ENCODE results near the gene CALU. TPM values are rescaled to one million over a fixed set of nuclear protein-coding genes. Genes with fewer than 3 reads are reported as not detected.

The CALU gene
- polyA plus RNA-seq, 1 donor from 2014 or later, result 38.1 TPM

DNA sequence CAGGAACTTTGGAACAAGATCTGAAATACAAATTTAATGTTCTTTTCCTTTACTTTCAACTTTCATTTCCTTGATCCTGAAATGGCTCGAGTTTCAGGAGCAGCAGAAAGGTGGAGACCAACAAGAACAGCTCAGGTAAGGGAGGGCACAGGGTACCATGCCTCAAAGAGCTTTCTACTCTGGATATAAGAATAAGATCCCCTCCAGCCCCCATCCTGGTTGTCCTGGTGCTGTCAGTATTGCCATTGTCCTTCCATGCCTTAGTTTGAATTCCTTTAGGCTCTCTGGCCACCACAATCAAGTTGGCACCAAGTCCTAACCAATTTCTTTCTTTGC lies 12.5 kb upstream of the CALU start:
- H2AFZ ChIP-seq (ENCODE audit: low read depth, low read length), result no peak overlapping the region
- H4K20me1 ChIP-seq (ENCODE audit: insufficient read depth), result no peaks in the 10 kb centered on the region
- no peaks in the 10 kb centered on the region for H3K27me3 ChIP-seq (ENCODE audit: insufficient read depth, low read depth, low read length)
- H3K9me3 ChIP-seq (ENCODE audit: low read length), result no peaks in the 10 kb centered on the region
- H3F3A ChIP-seq (ENCODE audit: insufficient read depth, low read length, poor library complexity, severe bottlenecking), result no peaks in the 10 kb centered on the region
- peak overlapping the region; percentile 96 for H3K27ac ChIP-seq (ENCODE audit: low read length)
- no peak for TF ChIP-seq TAF1 (IDR thresholded peaks at IDR 0.05; ENCODE audit: low read depth)
- TF ChIP-seq EP300 (conservative IDR thresholded peaks at IDR 0.05; ENCODE audit: poor library complexity, severe bottlenecking), result no peak
- TF ChIP-seq, protein P1, sequence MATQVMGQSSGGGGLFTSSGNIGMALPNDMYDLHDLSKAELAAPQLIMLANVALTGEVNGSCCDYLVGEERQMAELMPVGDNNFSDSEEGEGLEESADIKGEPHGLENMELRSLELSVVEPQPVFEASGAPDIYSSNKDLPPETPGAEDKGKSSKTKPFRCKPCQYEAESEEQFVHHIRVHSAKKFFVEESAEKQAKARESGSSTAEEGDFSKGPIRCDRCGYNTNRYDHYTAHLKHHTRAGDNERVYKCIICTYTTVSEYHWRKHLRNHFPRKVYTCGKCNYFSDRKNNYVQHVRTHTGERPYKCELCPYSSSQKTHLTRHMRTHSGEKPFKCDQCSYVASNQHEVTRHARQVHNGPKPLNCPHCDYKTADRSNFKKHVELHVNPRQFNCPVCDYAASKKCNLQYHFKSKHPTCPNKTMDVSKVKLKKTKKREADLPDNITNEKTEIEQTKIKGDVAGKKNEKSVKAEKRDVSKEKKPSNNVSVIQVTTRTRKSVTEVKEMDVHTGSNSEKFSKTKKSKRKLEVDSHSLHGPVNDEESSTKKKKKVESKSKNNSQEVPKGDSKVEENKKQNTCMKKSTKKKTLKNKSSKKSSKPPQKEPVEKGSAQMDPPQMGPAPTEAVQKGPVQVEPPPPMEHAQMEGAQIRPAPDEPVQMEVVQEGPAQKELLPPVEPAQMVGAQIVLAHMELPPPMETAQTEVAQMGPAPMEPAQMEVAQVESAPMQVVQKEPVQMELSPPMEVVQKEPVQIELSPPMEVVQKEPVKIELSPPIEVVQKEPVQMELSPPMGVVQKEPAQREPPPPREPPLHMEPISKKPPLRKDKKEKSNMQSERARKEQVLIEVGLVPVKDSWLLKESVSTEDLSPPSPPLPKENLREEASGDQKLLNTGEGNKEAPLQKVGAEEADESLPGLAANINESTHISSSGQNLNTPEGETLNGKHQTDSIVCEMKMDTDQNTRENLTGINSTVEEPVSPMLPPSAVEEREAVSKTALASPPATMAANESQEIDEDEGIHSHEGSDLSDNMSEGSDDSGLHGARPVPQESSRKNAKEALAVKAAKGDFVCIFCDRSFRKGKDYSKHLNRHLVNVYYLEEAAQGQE (IDR thresholded peaks at IDR 0.05; ENCODE audit: borderline replicate concordance), result no peak
- no peak for TF ChIP-seq RAD21 (conservative IDR thresholded peaks at IDR 0.05)
- TF ChIP-seq SMC3 (conservative IDR thresholded peaks at IDR 0.05; ENCODE audit: poor library complexity), result no peak
- TF ChIP-seq, protein P2, sequence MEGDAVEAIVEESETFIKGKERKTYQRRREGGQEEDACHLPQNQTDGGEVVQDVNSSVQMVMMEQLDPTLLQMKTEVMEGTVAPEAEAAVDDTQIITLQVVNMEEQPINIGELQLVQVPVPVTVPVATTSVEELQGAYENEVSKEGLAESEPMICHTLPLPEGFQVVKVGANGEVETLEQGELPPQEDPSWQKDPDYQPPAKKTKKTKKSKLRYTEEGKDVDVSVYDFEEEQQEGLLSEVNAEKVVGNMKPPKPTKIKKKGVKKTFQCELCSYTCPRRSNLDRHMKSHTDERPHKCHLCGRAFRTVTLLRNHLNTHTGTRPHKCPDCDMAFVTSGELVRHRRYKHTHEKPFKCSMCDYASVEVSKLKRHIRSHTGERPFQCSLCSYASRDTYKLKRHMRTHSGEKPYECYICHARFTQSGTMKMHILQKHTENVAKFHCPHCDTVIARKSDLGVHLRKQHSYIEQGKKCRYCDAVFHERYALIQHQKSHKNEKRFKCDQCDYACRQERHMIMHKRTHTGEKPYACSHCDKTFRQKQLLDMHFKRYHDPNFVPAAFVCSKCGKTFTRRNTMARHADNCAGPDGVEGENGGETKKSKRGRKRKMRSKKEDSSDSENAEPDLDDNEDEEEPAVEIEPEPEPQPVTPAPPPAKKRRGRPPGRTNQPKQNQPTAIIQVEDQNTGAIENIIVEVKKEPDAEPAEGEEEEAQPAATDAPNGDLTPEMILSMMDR (IDR thresholded peaks at IDR 0.05; ENCODE audit: poor library complexity, severe bottlenecking), result no peak
- TF ChIP-seq POLR2AphosphoS5 (IDR thresholded peaks at IDR 0.05), result no peak
- TF ChIP-seq EZH2 (IDR thresholded peaks at IDR 0.05; ENCODE audit: borderline replicate concordance, insufficient read depth, low read length, poor library complexity, severe bottlenecking), result no peak
- no peak for TF ChIP-seq MXI1 (conservative IDR thresholded peaks at IDR 0.05; ENCODE audit: poor library complexity, severe bottlenecking)
- H3K79me2 ChIP-seq (replicated peaks; ENCODE audit: insufficient read depth, low read length), result no peaks in the 10 kb centered on the region
- no peaks in the 10 kb centered on the region for H3K36me3 ChIP-seq (ENCODE audit: insufficient read depth, low read length)
- peak overlapping the region; percentile 52 for H3K4me2 ChIP-seq (ENCODE audit: low read length)
- no peaks in the 10 kb centered on the region for H3K9me2 ChIP-seq (ENCODE audit: insufficient read depth, low read length)
- peak overlapping the region; percentile 64 for H3K9ac ChIP-seq (ENCODE audit: low read length)
- H3K4me3 ChIP-seq (ENCODE audit: low read length), result peak overlapping the region; percentile 47

DNA sequence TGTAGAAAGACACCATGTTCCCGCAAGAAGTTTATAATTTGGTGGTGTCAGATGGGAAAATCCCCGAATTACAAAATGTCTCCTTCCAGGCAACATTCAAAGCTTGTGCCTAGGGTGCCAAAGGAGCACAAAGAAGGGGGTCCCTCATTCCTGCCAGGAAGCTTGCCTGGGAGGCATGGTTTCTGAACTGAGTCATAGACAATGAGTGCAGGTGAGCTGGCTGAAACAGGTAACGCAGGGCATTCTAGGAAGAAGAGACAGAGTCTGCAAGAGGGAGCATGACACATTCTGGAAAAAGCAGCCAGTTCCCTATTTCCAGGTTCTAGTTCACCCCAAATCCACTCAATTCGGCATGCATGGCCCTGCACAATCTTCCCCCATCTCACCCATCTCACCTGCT lies 11.9 kb upstream of the CALU start:
- H3K9ac ChIP-seq (ENCODE audit: low read length), result peak overlapping the region; percentile 64
- no peaks in the 10 kb centered on the region for H3K79me2 ChIP-seq (replicated peaks; ENCODE audit: insufficient read depth, low read length)
- H4K20me1 ChIP-seq (ENCODE audit: insufficient read depth), result no peaks in the 10 kb centered on the region
- no peaks in the 10 kb centered on the region for H3K27me3 ChIP-seq (ENCODE audit: insufficient read depth, low read depth, low read length)
- H3K9me2 ChIP-seq (ENCODE audit: insufficient read depth, low read length), result no peaks in the 10 kb centered on the region
- H3K27ac ChIP-seq (ENCODE audit: low read length), result peak overlapping the region; percentile 96
- H3K4me3 ChIP-seq (ENCODE audit: low read length), result peak overlapping the region; percentile 47
- no peak overlapping the region for H3K4me2 ChIP-seq (ENCODE audit: low read length)
- no peak overlapping the region for H2AFZ ChIP-seq (ENCODE audit: low read depth, low read length)
- no peaks in the 10 kb centered on the region for H3F3A ChIP-seq (ENCODE audit: insufficient read depth, low read length, poor library complexity, severe bottlenecking)
- no peaks in the 10 kb centered on the region for H3K9me3 ChIP-seq (ENCODE audit: low read length)
- no peaks in the 10 kb centered on the region for H3K36me3 ChIP-seq (ENCODE audit: insufficient read depth, low read length)
- no peak for TF ChIP-seq RAD21 (conservative IDR thresholded peaks at IDR 0.05)
- no peak for TF ChIP-seq POLR2AphosphoS5 (IDR thresholded peaks at IDR 0.05)
- no peak for TF ChIP-seq EZH2 (IDR thresholded peaks at IDR 0.05; ENCODE audit: borderline replicate concordance, insufficient read depth, low read length, poor library complexity, severe bottlenecking)
- TF ChIP-seq, protein P1 (IDR thresholded peaks at IDR 0.05; ENCODE audit: borderline replicate concordance), result no peak
- no peak for TF ChIP-seq SMC3 (conservative IDR thresholded peaks at IDR 0.05; ENCODE audit: poor library complexity)
- no peak for TF ChIP-seq TAF1 (IDR thresholded peaks at IDR 0.05; ENCODE audit: low read depth)
- no peak for TF ChIP-seq MXI1 (conservative IDR thresholded peaks at IDR 0.05; ENCODE audit: poor library complexity, severe bottlenecking)
- TF ChIP-seq EP300 (conservative IDR thresholded peaks at IDR 0.05; ENCODE audit: poor library complexity, severe bottlenecking), result no peak
- TF ChIP-seq, protein P2 (IDR thresholded peaks at IDR 0.05; ENCODE audit: poor library complexity, severe bottlenecking), result no peak
